ENCODE data around the gene CAPN8.
A peak's percentile ranks its signal among the peaks of the same experiment; 100 is the strongest.

CAPN8 gene

DNA sequence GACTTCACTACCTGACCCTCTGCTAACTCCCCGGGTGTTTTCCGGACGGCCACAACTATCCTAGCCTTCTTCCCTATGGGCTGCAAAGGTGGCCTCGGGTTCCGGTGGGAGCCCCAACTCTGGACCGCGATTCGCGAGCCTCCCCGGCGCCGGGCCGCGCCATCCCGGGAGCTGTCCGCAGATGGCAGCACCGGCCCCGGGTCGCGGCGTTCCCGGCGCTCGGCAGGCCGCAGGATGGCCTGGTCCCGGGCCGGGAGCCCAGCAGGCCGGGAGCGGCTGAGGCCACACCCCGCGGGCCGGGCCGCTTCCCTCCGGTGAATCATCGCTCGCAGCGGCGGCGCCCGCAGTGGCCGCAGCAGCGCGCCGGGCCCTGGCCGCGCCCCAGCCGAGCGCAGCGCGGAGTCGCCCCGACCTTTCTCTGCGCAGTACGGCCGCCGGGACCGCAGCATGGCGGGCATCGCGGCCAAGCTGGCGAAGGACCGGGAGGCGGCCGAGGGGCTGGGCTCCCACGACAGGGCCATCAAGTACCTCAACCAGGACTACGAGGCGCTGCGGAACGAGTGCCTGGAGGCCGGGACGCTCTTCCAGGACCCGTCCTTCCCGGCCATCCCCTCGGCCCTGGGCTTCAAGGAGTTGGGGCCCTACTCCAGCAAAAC, 46.8 kb upstream of the CAPN8 start, which contains the start of gene CAPN2:
Gene CAPN2 (plus strand): TSS at position 346 of the 656 bp plus-strand sequence. CDS start 102 bp downstream, at position 448.
- peak within 1 kb of the TSS; percentile 87 for H3K27ac ChIP-seq
- TF ChIP-seq, protein P1, sequence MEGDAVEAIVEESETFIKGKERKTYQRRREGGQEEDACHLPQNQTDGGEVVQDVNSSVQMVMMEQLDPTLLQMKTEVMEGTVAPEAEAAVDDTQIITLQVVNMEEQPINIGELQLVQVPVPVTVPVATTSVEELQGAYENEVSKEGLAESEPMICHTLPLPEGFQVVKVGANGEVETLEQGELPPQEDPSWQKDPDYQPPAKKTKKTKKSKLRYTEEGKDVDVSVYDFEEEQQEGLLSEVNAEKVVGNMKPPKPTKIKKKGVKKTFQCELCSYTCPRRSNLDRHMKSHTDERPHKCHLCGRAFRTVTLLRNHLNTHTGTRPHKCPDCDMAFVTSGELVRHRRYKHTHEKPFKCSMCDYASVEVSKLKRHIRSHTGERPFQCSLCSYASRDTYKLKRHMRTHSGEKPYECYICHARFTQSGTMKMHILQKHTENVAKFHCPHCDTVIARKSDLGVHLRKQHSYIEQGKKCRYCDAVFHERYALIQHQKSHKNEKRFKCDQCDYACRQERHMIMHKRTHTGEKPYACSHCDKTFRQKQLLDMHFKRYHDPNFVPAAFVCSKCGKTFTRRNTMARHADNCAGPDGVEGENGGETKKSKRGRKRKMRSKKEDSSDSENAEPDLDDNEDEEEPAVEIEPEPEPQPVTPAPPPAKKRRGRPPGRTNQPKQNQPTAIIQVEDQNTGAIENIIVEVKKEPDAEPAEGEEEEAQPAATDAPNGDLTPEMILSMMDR (conservative IDR thresholded peaks at IDR 0.05), result peak; percentile 95
- TF ChIP-seq ZFX (IDR thresholded peaks at IDR 0.05), result peak; percentile 95

DNA sequence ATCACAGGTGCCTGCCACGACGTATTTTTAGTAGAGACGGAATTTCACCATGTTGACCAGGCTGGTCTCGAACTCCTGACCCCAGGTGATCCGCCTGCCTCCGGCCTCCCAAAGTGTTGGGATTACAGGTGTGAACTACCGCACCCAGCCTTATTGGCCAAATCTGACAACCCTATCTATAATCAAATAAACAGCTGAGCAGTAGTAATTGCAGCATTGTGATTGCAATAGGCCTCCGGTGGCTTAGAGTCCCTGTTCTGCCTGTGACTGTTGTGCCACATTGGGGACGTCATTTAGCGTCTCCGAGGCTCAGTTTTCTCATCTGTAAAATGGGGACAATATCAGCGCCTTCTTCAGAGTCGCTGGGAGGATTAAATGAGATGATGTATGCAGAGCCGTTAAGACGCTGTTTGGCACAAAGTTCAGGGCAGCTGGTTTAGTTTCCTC, 46.3 kb upstream of the CAPN8 start:
- H3K27ac ChIP-seq, result peak overlapping the region; percentile 87
- TF ChIP-seq, protein P1 (conservative IDR thresholded peaks at IDR 0.05), result no peak
- no peak for TF ChIP-seq ZFX (IDR thresholded peaks at IDR 0.05)

DNA sequence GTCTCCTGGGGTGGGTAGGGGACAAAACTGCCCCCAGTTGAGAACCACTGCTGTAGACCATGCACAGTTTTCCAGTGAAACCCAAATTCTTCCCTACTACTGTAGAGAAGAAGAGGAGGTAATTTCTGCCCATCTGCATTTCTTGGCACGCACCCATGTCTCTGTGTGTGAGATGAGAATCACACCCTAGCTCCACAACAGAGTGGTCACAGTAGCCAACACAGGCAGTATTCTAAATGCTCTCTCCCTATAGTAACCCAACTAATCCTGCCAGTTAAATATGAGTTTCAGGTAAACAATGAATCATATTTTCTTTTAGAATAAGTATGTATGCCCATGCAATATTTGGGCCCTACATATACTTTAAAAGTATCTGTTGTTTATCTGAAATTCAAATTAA, 45.7 kb upstream of the CAPN8 start:
- no peak overlapping the region for H3K27ac ChIP-seq
- TF ChIP-seq, protein P1 (conservative IDR thresholded peaks at IDR 0.05), result no peak
- TF ChIP-seq ZFX (IDR thresholded peaks at IDR 0.05), result no peak

DNA sequence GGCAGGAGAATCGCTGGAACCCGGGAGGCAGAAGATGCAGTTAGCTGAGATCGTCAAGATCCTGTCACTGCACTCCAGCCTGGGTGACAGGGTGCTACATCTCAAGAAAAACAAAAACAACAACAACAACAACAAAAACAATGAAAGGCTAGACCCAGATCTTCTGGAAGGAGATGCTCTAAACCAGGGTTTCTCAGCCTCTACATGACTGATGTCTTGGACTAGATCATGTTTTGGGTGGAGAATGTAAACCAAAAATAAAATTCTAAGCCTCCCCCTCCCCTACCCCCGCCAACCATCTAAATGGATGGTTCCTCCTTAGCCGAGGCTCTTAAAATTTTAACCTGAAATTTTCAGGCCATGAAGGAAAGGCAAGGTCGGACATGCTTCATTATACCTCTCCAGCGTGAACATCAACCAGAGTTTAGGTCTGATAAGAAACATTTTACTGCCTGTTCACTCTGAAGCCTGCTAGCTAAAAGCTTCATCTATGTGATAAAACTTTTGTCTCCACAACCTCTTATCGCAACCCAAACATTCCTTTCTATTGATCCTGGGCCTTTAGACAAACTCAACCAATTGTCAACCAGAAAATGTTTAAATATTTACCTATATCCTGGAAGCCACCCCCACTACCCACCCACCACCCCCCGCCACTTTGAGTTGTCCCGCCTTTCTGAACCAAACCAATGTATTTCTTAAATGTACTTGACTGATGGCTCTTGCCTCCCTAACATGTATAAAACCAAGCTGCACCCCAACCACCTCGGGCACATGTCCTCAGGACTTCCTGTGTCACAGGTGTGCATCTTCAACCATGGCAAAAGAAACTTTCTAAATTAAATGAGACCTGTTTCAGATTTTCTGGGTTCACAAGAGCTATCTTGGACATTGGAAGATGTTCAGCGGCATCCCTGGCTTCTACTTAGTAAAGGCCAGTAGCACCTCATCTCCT, 45.0 kb upstream of the CAPN8 start:
- no peak overlapping the region for H3K27ac ChIP-seq
- TF ChIP-seq, protein P1 (conservative IDR thresholded peaks at IDR 0.05), result no peak
- no peak for TF ChIP-seq ZFX (IDR thresholded peaks at IDR 0.05)

DNA sequence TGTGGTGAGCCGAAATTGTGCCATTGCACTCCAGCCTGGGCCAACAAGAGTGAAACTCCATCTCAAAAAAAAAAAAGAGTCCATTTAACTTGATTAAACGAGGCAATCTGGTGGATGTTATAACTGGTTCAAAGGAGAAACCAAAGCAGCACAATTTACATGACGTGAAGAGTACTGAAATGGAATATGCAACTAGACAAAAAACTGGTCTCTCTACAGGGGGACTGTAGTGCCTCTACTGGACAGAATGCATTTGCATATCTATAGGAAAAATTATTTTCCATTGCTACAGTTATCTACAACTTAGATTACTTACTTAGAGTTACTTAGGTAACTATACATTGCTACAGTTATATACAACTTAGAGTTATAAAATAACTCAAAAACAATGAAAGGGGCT, 44.1 kb upstream of the CAPN8 start:
- H3K27ac ChIP-seq, result no peak overlapping the region
- TF ChIP-seq ZFX (IDR thresholded peaks at IDR 0.05), result no peak
- TF ChIP-seq, protein P1 (conservative IDR thresholded peaks at IDR 0.05), result peak; percentile 43

DNA sequence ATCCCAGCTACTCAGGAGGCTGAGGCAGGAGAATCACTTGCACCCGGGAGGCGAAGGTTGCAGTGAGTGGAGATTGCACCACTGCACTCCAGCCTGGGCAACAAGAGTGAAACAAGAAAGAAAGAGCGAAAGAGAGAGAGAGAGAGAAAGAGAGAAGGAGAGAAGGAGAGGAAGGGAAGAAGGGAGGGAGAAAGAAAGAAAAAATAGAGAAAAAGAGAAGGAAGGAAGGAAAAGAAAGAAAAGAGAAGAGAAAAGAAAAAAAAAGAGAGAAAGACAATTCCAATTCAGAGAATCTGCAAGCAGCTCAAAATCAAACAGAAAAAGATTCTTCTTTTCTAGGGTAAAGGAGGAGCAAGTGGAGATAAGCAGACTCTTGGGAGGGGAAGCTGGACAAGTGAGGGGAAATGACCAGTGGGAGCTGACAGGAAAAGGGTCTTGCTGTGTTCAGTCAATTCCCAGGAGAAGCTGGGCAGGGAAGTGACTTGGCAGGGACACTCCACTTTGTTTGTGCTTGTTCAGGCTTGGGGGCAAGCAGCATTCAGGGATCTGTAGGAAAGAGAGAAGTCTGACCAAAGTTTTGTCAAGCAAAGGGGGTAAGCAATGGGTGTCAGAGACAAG, 43.3 kb upstream of the CAPN8 start:
- peak overlapping the region; percentile 56 for H3K27ac ChIP-seq
- TF ChIP-seq, protein P1 (conservative IDR thresholded peaks at IDR 0.05), result no peak
- no peak for TF ChIP-seq ZFX (IDR thresholded peaks at IDR 0.05)

Measured in C4-2B (cell line).